HG02763 (cell line): Measurements from ENCODE around the gene KBTBD4.
"Not testable (repeated sequence)": the region's sequence is repeated elsewhere in the genome, so short reads cannot be mapped to it uniquely, and the experiment has no call there.

Source experiments
- ATAC-seq: cut with Tn5 transposase; IDR thresholded peaks from one replicate; pipeline ENCODE4 v1.9.1; 2021; ENCODE audit warnings: mild to moderate bottlenecking, moderate library complexity; ENCODE audit not compliant: unreplicated experiment

KBTBD4 gene

DNA sequence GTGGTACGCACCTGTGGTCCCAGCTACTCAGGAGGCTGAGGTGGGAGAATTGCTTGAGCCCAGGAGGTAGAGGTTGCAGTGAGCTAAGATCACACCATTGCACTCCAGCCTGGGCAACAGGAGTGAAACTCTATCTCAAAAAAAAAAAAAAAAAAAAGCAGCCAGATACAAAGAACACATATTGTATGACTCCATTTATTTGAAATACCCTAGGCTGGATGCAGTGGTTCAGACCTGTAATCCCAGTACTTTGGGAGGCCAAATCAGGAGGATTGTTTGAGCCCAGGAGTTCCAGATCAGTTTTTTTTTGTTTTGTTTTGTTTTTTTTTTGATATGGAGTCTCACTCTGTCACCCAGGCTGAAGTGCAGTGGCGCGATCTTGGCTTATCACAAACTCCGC, 16.4 kb downstream of the KBTBD4 start:
- not testable (repeated sequence) for ATAC-seq

DNA sequence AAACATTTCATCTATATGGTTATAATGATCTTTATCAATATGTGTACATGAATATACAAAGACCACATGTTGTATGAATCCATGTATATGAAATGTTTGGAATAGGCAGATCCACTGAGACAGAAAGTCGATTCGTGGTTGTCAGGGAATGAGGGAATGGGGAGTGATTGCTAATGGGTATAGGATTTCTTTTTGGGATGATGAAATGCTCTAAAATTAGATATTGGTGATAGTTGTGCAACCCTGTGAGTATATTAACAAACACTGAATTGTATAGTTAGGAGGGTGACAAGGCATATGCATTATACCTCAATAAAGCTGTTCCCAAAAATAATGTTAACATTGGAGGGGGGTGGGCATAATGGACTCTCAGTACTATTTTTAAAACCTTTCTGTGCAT, 18.3 kb downstream of the KBTBD4 start:
- ATAC-seq: no peak

DNA sequence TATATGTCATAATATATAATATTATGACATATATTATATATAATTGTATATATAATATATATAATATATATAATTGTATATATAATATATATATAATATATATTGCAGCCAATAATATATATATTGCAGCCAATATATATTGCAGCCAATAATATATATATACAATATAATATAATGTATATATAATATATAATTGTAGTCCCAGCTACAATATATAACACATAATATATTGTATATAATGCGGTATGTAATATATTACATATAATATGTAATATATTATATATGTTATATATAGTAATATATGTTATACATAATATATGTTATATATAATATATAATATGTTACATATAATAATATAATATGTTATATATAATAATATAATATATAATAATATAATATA, 20.1 kb downstream of the KBTBD4 start:
- no peak for ATAC-seq

DNA sequence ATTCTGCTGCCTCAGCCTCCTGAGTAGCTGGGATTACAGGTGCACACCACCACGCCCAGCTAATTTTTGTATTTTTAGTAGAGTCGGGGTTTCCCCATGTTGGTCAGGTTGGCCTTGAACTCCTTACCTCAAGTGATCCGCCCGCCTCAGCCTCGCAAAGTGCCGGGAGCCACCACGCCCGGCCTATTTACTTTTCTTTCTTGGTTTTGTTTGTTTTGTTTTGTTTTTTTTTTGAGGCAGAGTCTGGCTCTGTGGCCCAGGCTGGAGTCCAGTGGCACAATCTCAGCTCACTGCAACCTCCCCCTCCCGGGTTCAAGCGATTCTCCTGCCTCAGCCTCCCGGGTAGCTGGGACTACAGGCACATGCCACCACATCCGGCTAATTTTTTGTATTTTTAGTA, 21.8 kb downstream of the KBTBD4 start:
- not testable (repeated sequence) for ATAC-seq

DNA sequence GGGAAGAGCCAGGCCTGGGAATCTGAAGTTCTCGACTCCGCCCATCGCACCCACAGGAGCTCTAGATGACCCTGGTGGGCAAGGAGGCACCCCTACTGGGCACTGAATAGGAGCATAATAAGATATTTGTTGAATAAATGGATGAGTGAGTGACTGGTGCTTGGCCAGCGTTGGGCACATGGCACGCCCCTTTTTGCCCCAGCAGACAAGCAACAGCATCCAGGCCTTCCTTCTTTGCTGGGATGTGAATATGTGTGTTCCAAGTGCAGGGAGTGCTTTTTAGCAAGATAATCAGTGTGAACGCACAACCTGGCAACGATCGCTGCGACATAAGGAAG, 25.4 kb downstream of the KBTBD4 start:
- peak; percentile 16 for ATAC-seq

DNA sequence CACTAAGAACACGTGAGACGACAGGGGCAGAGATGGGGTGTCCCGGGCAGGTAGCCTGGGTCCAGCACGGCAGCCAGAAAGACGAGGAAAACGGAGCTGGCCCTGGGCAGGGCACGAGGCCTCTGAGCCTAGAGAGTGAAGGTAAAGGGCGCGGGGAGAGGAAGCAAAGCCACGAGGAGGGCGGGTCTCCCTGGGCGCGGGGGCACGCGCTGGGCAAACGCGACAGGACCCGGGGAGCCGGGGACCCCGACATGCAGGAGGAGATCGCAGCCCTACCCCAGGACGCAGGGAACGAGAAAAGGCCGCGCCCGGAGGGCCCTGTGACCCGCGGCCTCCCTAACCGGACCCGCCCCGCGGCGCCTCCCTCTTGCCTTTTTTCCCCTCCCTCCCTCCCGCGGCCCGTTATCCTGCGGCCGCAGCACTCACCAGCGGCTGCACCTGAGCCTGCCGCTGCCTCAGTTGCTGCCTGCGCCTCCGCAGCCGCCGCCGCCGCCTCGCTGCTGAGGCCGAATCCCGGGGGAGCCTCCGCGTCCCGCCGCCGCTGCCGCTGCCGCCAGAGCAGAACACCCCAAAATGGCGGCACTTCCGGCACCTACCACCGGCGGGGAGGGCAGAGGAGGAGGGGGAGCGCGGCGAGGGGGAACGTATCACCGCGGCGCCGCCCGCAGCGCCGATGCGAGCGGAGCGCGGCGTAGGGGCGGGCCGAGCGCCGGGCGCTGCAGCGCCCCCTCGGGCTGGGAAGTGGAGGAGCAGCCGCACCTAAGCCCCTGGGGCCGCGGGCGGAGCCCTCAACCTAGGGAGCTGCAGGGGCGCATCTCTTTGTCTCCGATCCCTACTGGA, 26.0 kb downstream of the KBTBD4 start, which contains the start of gene CELF1:
Gene CELF1, minus strand, starts transcription at position 567 of the 840 bp plus-strand sequence. CDS start 53,609 bp downstream, outside the sequence.
- peak; percentile 89 for ATAC-seq

DNA sequence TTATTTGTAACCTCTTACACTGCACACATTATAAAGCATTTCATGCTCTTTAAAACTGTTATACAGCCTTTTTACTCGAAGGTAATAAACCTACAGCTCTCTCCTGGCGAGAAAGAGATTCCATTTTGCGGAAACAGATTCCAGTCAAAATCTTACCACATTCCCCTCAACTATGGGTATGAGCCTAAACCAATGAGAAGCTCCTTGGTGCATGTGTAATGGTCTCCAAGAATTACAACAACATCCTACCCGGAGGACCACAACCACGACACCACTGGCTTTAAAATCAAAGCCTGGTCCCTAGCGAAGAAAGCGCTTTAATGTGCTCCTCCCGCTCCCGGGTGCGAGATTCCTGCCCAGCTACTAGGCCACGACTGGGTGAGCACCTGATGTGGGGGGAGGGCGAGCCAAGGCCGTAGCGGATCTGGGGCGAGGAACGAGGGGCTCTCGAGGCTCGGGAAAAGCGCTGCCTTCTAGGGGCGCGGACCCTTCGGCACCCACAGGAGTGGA, 26.7 kb downstream of the KBTBD4 start:
- peak; percentile 3 for ATAC-seq

DNA sequence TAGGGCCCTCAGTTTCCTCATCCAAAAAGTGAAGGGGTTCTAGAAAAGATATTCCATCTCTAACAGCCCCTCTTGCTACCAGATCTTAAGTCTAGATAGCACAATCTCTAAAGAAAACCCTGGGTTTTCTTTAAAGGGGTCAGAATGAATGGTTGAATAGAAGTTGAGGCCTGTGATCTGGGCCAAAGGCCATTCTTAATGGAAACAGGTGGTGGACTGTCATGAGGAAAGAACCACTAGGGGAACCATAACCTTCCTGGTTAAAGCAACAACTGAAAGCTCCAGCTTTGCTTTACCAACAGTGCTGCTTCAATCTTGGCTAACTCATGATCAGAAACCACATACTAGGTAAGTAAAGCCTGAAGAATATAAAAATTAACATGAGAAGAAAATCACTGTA, 27.7 kb downstream of the KBTBD4 start:
- ATAC-seq: no peak

DNA sequence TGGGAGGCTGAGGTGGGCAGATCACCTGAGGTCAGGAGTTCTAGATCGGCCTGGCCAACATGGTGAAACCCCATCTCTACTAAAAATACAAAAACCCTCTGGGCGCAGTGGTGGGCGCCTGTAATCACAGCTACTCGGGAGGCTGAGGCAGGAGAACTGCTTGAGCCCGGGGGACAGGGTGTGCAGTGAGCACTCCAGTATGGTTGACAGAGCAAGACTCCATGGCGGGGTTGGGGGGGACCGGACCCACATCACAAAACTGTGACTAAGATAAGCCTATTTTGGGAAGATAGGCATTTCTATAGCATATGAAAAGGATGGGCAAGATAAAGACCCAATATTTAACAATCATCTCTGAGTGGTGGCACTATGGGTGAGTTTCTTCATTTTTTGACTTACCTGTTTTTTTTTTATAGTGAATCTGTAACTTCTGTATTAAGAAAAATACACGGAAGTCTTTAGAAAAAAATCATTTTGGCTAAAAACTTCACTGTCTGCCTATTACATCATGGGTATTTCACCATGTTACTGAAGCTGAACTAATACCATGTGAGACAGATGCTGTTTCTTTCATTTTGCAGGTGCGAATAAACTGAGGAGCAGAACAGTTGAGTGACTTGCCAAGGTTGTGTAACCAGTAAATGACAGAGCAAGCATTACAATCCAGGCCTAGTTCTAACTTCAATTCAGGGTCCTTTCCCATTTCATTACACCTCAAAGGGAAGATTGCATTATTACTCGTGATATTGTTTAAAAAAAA, 28.3 kb downstream of the KBTBD4 start:
- ATAC-seq: no peak

DNA sequence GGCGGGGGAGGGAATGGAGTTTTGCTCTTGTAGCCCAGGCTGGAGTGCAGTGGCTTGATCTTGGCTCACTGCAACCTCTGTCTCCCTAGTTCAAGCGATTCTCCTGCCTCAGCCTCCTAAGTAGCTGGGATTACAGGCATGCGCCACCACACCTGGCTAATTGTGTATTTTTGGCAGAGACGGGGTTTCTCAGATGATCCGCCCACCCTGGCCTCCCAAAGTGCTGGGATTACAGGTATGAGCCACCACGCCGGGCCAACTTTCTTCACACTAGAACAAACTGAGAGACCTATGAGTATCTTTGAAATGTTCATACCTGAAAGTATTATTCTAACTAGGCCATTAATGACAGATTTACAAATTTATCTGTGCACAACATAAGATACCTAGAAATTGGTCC, 32.5 kb downstream of the KBTBD4 start:
- ATAC-seq: not testable (repeated sequence)

DNA sequence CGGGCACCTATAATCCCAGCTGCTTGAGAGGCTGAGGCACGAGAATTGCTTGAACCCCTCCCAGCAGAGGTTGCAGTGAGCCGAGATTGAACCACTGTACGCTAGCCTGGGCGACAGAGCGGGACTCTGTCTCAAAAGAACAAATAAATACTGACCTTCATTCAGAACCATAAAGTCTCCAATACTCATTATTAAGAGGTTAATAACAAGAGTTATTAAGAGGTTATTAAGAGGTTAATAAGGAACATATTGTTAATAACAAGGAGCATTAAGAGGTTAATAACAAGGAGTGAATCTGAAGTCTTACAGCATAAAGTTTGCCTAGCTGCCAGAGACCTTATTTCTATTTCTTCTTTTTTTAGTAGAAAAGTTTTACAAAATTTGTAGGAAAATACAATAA, 33.5 kb downstream of the KBTBD4 start:
- no peak for ATAC-seq

DNA sequence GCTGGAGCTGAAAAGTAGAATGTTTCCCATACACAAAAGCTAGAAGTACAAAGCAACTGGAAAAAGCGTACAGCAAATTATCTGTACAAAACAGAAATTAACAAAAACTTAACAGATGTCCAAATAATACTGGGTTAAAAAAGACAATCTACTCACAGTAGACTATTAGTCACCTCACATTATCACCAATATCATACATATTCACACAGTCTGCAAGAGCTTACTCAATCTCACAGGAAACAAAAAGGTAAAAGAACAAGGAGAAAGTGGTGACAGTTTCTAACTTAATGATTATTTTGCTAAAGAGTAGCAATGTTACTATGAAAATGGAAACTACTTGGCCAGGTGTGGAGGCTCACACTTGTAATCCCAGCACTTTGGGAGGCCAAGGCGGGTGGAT, 37.7 kb downstream of the KBTBD4 start:
- no peak for ATAC-seq

DNA sequence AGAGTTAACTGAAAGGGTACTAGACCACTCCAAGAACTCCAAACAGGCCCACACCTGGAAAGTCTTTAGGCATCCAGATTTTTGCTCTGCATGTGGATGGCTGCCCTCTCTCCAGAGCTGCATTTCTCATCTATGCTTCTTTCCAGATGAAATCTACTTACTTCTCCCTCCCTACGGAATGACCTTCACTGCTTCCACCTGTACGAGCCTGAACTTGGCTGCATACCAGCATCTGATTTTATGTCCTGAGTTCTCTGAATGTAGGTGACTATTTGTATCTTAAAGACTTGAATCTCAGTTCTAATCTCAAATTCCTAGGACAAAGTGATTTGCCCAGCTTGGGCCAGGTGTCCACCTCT, 39.1 kb downstream of the KBTBD4 start:
- no peak for ATAC-seq

DNA sequence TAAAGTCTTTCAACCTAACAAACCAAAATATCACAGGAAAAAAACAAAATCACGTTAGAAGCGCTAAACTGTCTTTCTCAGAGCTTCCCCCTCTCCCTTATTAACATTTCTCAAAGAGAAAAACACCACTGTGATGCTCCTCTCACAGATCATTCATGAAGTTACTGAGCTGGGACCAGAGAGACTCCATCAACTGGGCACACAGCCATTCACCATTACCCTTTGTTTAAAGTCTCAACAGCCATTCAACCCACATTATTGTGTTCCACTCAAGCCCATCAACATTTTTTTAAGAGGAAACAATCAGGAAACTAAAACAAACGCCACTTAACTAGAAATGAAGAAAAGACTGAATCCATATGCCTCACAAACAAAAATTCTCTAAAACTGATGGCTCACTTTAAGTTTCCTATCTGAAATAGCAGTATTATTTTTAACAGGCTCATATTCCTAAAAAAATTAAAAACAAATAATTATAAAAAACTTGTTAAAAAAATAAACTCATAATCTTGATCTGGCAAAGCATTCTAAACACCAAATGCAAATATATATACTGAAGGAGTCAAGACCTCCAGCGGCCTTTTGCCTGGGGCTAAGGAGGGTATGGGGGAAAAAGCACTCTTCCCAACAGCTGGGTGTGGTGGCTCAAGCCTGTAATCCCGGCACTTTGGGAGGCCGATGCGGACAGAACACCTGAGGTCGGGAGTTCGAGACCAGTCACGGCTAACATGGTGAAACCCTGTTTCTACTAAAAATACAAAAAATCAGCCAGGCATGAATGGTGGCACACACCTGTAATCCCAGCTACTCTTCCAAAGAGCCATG, 39.8 kb downstream of the KBTBD4 start:
- ATAC-seq: no peak

DNA sequence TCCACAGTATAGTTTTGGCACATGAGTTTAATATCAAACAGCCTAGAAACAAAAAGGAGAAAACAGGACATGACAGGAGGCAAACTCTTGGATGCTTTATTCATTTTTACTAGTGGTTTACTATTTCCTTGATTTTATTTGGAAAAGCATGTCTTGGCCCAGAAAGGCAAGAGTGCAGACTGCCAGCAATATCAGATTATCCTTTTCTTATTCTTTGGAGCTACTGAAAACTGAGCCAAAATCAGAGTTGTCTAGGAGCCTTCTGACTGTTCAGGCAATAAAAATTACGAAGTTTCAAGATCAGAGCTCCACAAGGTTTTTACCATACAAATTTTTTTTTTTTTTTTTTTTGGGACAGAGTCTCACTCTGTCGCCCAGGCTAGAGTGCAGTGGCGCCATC, 41.9 kb downstream of the KBTBD4 start:
- ATAC-seq: no peak

DNA sequence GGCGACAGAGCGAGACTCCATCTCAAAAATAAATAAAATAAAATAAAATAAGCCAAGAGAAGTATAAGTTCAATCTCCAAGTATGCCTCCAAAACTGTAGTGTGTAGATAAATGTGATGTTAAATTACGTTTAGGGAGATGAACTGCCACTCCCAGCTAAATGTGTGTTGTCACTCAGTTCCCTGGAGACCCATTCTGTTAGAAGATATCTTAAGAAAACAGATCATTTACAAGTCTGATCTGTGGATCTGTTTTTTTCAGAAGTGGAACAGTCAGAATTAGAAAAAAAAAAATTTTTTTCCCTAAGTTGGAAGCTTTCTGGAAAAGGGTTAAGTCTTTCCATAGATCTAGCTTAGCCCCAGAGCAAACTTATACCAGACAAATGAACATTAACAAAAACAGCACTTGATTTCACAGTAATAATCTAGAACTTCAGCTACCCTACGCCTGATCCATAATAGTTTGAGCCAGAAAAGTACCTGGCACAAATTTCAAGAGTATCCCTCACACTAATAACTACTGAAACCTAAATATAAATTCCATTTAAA, 44.0 kb downstream of the KBTBD4 start:
- ATAC-seq: no peak

DNA sequence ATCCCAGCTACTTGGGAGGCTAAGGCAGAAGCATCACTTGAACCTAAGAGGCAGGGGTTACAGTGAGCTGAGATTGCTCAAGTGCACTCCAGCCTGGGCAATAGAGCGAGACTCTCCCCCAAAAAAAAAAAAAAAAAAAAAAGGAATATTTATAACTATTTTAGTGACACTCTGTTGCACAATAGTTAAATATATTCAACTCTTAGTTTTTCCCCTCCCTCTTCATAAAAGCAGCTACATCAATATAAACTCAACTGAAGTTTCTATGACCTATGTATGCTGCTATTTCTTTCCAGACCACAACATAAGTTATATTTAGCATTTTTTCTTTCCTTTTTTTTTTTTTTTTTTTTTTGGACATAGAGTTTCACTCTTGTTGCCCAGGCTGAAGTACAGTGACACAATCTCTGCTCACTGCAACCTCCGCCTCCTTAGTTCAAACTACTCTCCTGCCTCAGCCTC, 45.0 kb downstream of the KBTBD4 start:
- ATAC-seq: no peak

DNA sequence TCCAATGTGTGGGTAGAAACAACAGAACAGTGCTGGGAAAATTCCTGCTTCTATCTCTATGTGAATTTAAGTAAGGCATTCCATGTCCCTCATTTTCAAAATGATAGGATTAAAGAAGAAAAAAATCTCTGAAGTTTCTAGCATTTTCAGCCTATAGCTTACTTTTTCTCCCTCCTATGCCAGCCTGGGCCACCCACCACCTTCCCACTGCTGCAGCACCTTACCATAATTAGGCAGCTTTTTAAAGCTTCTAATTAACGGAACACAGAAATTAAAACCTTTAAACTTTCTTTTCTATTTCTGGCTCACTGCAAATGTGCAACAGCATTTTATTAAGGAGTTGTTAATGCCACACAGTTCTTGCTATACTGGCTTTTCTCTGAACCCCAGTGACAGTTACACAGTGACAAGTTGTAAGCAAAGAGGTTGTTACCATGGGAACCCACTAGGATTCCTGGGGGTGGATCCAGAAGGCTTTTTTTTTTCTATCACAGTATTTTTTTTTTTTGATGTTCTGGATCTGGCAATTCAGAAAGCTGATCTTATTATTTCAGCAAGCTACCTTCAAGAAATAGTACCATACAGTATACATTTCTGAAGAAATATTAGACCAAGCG, 46.1 kb downstream of the KBTBD4 start:
- ATAC-seq: no peak

DNA sequence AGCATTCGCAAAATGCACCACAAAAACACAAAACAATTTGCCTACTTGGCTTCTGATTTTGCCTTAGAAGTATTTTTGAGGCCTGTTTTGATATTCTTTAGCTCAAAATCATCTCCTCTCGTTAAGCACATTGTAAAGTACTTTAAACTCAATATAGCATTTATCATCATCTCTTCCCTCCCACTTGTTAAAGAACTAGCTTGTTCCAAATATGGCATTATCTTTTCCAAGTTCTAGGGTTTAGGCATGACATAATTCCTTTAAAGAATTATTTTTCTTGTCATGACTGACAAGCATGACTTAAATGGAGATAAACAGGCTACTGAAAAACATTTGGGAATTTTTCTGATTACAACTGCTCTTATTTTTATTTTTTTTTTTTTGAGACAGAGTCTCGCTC, 47.1 kb downstream of the KBTBD4 start:
- ATAC-seq: no peak

DNA sequence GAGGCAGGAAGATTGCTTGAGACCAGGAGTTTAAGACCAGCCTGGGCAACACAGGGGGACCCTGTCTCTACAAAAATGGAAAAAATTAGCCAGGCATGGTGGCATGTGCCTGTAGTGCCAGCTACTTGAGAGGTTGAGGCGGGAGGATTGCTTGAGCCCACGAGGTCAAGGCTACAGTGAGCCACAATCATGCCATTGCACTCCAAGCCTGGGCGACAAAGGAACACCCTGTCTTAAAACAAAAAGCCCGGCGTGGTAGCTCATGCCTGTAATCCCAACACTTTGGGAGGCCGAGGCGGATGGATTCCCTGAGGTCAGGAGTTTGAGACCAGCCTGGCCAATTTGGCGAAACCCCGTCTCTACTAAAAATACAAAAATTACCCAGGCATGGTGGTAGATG, 48.0 kb downstream of the KBTBD4 start:
- ATAC-seq: not testable (repeated sequence)
